ENCODE data around the gene PHACTR1.

PHACTR1 gene

DNA sequence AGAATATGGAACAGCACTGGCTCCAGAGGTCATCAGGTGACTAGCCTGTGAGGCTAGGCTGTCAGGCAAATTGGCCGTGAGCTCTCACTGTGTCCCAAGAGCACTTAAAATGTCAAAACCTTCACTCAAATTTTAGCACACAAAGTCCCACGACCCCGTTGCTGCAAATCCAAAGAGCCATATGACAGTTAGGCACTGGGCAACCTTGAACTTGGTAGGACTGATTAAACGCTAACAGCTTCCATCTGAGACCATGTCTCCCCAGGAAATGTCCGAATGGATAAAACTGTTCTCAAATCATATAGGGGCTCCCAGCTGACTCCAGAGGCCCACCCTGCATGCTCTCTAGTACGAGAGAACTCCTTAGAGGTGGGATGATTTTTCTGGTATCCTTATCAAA, 196.6 kb downstream of the PHACTR1 start:
- no peak for DNase-seq (ENCODE audit: low read depth, low spot score)
- TF ChIP-seq, protein P1, sequence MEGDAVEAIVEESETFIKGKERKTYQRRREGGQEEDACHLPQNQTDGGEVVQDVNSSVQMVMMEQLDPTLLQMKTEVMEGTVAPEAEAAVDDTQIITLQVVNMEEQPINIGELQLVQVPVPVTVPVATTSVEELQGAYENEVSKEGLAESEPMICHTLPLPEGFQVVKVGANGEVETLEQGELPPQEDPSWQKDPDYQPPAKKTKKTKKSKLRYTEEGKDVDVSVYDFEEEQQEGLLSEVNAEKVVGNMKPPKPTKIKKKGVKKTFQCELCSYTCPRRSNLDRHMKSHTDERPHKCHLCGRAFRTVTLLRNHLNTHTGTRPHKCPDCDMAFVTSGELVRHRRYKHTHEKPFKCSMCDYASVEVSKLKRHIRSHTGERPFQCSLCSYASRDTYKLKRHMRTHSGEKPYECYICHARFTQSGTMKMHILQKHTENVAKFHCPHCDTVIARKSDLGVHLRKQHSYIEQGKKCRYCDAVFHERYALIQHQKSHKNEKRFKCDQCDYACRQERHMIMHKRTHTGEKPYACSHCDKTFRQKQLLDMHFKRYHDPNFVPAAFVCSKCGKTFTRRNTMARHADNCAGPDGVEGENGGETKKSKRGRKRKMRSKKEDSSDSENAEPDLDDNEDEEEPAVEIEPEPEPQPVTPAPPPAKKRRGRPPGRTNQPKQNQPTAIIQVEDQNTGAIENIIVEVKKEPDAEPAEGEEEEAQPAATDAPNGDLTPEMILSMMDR (IDR thresholded peaks at IDR 0.05; ENCODE audit: insufficient read depth, low read length, missing control alignments), result no peak
- ChIA-PET POLR2A (no interaction called here), CTCF (interaction anchor here (1.2 to 6.1 kb wide), 3 partner anchors 13 to 416 kb away, joined by 4 to 84 read pairs (median 4); partner anchors contain the start of gene TBC1D7)
- no peak overlapping the region for H3K4me3 ChIP-seq (ENCODE audit: low read depth, low read length)

DNA sequence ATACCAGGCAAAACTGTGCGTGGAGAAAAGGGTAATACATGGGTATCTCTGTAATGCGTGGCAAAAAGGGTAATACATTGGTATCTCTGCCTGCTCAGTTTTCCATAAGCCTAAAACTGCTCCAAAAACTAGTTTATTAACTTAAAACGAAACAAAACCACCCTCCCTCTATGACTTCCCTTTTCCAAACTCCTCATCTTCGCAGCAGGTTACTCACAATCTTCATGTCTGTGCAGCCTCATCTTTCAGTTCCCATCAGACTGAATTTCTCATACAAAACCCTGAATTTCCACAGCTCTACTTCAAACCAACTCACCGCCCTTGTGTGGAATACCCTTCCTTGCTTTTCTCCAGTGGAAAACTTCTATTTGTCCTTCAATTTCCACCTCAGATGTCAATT, 199.4 kb downstream of the PHACTR1 start:
- no peak overlapping the region for H3K4me3 ChIP-seq (ENCODE audit: low read depth, low read length)
- DNase-seq (ENCODE audit: low read depth, low spot score), result no peak
- ChIA-PET CTCF (no interaction called here), POLR2A (no interaction called here)
- TF ChIP-seq, protein P1 (IDR thresholded peaks at IDR 0.05; ENCODE audit: insufficient read depth, low read length, missing control alignments), result no peak

DNA sequence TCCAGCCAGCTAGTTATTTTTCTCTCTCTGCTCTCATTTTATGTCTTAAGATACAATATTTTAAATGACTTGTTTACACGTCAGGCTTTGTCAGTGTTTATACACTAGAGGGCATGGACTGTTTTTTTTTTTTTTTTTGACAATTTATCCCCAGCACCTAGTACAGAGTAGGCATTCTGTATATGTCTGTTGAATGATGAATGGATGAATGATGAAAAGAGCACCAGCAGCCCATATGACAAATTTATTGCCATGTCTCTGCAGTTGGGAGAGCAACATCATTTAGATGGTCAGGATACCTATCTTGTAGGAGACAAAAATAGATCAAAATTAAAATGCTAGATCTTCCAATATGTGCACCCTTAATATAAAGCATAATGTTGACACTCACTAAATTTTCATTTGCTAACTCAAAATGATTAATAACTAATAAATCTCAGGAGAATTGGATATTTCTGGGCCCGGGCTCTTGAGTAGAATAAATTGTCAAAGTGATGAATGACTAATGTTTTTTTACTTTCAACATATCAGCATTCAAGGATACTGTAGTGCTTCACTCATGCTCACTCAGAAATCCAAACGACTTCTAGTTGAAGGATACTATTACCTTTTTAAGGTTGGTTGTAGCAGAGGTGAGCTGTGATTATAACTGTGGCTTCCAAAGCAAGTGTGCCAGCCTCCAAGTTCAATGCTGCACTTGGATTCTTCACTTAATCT, 200.0 kb downstream of the PHACTR1 start:
- CTCF ChIA-PET, result no interaction called here
- no peak for DNase-seq (ENCODE audit: low read depth, low spot score)
- POLR2A ChIA-PET, result no interaction called here
- no peak overlapping the region for H3K4me3 ChIP-seq (ENCODE audit: low read depth, low read length)
- TF ChIP-seq, protein P1 (IDR thresholded peaks at IDR 0.05; ENCODE audit: insufficient read depth, low read length, missing control alignments), result no peak

DNA sequence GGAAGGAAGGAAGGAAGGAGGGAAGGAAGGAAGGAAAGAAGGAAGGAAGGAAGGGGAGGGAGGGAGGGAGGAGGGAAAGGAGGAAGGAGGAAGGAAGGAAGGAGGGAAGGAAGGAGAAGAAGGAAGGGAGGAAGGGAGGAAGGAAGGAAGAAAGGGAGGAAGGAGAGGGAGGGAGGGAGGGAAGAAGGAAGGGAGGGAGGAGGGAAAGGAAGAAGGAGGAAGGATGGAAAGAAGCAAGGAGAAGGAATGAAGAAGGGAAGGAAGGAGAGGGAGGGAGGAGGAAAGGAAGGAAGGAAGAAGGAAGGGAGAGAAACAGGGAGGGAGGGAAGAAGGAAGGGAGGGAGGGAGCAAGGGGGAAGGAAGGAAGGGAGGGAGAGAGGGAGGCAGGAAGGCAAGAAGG, 204.9 kb downstream of the PHACTR1 start:
- no peak for DNase-seq (ENCODE audit: low read depth, low spot score)
- CTCF ChIA-PET, result interaction anchor here (0.9 kb wide), 1 partner anchor 10 kb away, joined by 3 read pairs; no protein-coding TSS in a partner anchor
- POLR2A ChIA-PET, result no interaction called here
- TF ChIP-seq, protein P1 (IDR thresholded peaks at IDR 0.05; ENCODE audit: insufficient read depth, low read length, missing control alignments), result no peak
- H3K4me3 ChIP-seq (ENCODE audit: low read depth, low read length), result no peak overlapping the region

DNA sequence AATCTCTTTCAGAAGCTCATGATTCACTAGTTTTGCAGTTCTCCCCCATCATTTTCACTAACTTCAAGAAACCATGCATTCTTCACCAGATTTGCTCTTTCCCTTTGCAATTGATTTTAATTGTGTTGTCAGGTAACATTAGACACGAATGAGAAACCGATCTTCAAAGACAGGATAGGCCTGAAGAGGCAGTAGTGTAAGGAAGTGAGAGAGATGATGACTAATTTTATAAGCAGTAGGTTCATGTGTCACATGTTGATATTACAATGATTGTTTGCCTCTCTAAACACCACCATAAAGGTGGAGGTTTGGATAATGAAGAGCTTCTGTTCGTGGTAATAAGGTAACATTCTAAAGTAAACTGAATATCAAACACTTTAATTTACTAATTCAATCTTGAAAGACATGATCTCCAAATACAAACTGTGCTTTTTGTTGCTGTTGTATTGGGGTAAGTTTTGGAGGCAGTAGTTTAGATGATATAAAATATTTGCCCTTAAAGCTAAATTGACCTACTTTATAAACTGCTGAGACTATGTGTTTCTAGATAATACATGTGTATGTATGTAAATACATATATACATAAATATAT, 207.2 kb downstream of the PHACTR1 start:
- CTCF ChIA-PET, result interaction anchor here (0.6 kb wide), 1 partner anchor 413 kb away, joined by 4 read pairs; no protein-coding TSS in a partner anchor
- no peak for DNase-seq (ENCODE audit: low read depth, low spot score)
- H3K4me3 ChIP-seq (ENCODE audit: low read depth, low read length), result no peak overlapping the region
- POLR2A ChIA-PET, result no interaction called here
- TF ChIP-seq, protein P1 (IDR thresholded peaks at IDR 0.05; ENCODE audit: insufficient read depth, low read length, missing control alignments), result no peak

DNA sequence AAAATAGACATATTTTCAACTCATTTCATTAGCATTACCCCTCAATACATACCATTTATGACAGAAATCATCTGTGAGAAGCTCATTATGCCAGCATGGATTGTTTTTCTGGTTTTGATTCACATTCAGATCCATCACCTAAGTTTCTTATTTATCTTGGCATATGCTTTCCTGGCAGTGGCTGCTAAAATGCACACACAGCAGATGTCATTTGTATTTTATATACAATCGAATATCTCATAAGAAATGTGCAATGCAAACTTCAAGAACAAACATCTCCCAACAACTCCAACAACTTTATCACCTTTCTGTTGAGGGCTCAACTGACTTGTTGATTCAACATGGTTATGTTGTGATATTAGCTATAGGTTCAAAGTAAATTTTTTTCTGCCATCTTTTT, 208.3 kb downstream of the PHACTR1 start:
- no peak for DNase-seq (ENCODE audit: low read depth, low spot score)
- no peak overlapping the region for H3K4me3 ChIP-seq (ENCODE audit: low read depth, low read length)
- TF ChIP-seq, protein P1 (IDR thresholded peaks at IDR 0.05; ENCODE audit: insufficient read depth, low read length, missing control alignments), result no peak
- ChIA-PET POLR2A (no interaction called here), CTCF (no interaction called here)
